ENCODE measurements around the gene TARM1.
"Not testable (repeated sequence)": the region's sequence is repeated elsewhere in the genome, so short reads cannot be mapped to it uniquely, and the experiment has no call there.

TARM1 gene

DNA sequence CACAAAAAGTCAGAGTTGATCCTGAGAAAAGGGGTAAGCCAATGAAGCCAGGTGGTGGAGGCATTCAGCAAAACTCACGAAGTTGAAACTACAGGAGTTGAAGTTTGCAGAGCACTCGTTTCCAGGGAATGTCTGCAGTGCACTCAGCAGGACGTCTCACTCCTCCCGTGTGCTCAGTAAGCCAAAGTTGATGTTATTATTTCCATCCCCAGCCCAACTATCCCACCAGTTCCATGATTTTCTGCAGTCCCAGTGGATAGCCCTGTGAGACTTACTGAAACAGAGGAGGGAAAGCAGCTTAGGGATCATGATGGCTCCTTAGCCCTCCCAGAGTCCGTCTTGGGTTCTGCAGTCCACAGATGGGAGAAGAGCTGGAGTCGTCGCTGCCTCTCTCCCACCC lies at the start of gene TARM1:
Gene TARM1 (minus strand): TSS at position 334 of the 400 bp plus-strand sequence. CDS start 25 bp downstream, at position 309.
- DNase-seq: no peak

DNA sequence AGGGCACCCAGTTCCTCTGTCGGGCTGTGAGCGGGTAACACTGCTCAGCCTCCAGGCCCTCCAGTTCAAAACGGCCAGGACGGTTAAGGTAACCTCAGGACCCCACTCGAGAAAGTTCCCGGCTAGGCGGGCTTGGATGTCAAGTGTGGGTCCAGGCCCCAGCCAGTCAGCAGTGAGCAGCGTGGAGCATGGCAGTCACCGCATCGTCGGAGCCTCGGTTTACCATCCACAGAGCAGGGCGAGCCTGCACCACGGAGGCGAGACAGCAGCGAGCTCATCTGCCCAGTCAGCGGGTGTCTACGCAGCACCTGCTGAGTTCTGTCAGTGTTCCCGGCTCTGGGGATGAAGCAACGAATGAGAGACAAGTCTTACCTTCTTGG lies 48.4 kb upstream of the TARM1 start:
- no peak for DNase-seq

DNA sequence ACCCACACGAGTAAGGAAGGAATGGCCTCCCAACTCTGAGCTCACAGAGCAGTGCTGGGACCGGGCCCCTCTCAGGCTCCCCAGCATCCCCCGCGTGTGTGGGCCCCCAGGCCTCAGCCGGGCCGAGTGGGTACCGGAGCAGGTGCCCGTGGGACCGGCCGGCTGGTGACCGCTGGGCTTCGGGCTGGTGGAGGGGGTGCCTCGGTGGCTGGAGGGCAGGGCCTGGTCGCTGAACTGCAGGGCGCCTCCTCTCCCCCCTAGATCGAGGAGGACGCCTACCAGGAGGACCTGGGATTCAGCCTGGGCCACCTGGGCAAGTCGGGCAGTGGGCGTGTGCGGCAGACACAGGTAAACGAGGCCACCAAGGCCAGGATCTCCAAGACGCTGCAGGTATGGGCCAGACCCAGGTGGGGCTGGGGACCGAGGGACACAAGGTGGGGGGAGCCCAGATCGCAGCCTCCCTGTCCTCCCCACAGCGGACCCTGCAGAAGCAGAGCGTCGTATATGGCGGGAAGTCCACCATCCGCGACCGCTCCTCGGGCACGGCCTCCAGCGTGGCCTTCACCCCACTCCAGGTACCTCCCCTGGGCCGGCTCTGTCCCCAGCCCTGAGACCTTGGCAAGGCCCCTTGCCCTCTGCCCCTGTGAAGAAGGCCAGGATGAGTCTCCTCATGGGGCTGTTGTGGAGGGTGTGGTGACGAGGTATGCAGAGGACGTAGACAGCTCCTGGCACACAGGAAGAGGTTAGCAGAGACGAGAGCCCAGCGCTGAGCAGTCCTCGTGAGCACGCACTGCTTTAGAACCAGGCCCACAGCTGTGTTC lies 47.8 kb upstream of the TARM1 start:
- no peak for DNase-seq

DNA sequence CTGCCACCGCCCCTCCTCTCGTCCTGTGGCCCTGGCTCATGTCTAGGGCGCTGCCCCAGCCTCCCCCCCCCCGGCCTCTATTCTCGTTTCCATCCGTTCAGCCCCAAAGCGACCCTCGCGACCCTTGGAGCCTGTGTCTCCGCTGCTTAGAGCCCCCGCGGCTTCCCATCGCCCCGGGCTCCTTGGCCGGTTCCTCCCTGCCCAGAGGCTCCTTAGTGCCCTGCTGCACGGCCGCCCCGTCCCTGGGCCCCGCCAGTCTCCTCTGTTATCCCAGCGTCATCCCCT lies 47.2 kb upstream of the TARM1 start:
- no peak for DNase-seq

GRCh38 chr19:54127688-54128440 lies 46.7 kb upstream of the TARM1 start:
- no peak for DNase-seq

DNA sequence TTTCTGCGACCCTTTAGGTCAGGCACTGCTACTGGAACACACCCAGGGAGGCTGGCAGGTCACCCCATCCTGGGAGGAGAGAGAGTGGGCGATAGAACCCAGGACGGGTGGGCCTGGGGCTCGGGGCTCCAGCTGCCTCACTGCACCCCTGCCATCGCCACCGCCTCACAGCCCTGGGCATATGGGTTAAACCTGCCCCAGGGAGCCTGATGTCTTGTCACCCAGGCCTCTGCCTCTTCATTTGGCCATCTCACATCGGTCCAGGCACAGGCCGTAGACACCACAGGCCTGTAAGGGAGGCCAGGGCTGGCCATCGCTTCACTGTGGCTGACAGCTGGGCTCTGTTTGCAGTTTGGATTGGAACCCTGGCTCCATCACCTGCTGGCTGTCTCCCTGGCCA lies 44.5 kb upstream of the TARM1 start:
- no peak for DNase-seq

DNA sequence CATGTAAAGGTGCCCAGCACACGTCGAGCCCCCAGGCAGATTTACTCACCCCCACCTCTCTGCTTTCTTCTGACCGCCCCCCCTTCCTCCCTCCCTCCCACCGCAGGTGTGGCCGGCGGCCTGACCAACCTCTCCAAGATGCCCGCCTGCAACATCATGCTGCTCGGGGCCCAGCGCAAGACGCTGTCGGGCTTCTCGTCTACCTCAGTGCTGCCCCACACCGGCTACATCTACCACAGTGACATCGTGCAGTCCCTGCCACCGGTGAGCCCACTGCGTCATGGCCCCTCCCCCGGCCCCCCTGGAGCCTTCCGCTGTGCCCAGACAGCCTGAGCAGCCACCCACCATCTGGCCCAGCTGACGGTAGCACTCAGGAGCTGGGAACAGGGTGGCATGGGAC lies 43.2 kb upstream of the TARM1 start:
- no peak for DNase-seq

- no peak for DNase-seq
Observed at GRCh38 chr19:54123682-54124081, 42.5 kb upstream of the TARM1 start.

- DNase-seq: no peak
Observed at GRCh38 chr19:54121259-54121658, 40.1 kb upstream of the TARM1 start.

- peak; percentile 95 for DNase-seq
Observed at GRCh38 chr19:54115109-54116063, 34.2 kb upstream of the TARM1 start, which contains the start of the genes PRPF31 and TFPT. Gene PRPF31 (plus strand): TSS chr19:54115754. CDS start chr19:54118279, 2,525 bp downstream. Gene TFPT (minus strand): TSS chr19:54115657. CDS start chr19:54115269, 388 bp downstream.

- DNase-seq: peak; percentile 49
Observed at GRCh38 chr19:54114340-54115108, 33.4 kb upstream of the TARM1 start.

DNA sequence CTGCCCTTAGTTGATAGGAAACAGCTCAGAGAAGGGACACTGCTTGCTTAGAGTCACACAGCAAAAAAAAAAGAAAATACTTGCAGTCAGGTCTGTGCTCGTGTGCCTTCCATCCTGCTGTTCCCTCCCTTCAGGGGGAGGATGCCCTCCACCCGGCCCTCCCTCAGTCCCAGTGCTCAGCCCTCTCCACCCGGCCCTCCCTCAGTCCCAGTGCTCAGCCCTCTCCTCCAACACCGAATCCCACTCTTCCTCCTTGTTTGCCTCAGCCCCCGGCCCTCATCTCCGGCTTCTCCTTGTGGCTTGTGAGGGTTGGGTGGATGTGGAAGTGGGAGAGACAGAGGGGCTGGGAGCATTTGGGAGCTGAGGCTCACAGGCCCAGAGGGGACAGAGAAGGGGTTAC lies 28.5 kb upstream of the TARM1 start:
- no peak for DNase-seq

DNA sequence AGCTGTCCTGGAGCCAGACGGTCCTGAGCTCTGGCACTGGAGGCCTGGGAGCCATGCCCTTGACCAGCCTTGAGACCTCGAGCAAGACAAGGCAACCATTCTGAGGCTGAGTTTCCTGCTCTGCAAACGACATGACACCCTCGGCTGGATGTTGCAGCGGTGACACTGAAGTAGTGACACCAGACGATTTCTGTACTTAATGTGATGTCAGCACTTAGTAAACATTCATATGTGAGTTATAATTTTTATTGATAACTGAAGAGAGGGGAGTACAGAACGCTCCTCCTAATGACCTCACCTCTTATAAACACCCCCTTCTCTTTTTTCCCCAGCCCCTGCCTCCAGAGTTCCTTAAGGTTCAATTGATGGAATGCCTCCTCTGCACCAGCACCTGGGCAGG lies 27.3 kb upstream of the TARM1 start:
- DNase-seq: no peak

- no peak for DNase-seq
Observed at GRCh38 chr19:54107876-54108490, 26.8 kb upstream of the TARM1 start.

DNA sequence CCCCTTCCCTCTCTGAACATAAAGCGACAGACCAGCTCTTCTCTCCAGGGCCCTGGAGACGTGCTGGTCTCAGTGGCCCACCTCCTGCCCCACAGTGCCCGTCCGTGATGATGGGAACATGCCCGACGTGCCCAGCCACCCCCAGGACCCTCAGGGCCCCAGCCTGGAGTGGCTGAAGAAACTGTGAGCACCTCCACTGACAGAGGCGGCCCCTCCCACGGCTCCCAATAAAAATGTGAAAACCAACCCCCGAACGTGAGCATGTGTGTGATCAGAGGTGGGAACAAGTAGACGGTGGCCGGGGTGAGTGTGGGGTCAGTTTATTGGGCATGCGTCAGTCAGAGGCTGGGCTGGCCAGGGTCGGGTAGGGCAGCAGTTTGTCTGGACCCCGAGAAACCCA lies 25.6 kb upstream of the TARM1 start:
- DNase-seq: no peak

DNA sequence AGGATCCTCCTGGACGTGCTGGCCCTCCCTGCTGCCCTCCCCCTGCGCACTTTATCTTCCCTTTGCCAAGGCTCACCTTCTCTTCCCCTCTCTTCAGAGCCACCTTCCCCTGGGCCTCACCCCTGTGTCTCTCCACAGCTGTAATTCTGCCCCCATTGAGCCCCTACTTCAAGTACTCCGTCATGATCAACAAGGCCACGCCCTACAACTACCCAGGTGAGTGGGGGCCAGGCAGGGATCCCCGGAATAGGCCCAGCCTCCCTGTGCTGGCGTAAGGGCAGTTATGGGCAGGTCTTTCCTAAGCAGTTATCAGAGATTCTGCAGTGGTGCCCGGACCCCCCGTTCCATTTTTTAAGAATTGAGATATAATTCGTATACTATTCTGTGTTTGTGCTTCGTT lies 24.6 kb upstream of the TARM1 start:
- DNase-seq: no peak

DNA sequence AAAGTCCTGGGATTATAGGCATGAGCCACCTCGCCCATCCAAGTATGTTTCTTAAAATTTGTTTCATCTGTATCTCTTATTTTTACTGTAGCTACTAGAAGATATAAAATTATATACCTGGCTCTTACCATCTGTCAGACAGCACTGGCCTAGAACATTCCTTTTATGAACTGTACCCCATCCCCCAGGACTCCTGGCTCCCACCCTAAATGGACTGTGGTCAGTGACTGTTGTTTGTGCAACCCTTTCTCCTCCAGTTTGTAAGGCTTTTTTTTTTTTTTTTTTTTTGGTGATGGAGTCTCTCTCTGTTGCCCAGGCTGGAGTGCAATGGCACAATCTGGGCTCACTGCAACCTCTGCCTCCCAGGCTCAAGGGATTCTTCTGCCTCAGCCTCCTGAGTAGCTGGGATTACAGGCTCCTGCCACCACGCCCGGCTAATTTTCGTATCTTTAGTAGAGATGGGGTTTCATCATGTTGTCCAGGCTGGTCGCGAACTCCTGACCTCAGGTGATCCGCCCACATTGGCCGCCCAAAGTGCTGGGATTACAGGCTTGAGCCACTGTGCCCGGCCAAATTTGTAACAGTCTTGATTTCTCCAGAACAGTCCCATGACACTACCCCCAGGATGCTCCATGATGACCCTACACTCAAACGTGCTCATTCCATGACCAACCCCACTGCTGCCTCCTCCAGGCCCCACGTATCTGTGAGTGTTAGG lies 24.0 kb upstream of the TARM1 start:
- no peak for DNase-seq

DNA sequence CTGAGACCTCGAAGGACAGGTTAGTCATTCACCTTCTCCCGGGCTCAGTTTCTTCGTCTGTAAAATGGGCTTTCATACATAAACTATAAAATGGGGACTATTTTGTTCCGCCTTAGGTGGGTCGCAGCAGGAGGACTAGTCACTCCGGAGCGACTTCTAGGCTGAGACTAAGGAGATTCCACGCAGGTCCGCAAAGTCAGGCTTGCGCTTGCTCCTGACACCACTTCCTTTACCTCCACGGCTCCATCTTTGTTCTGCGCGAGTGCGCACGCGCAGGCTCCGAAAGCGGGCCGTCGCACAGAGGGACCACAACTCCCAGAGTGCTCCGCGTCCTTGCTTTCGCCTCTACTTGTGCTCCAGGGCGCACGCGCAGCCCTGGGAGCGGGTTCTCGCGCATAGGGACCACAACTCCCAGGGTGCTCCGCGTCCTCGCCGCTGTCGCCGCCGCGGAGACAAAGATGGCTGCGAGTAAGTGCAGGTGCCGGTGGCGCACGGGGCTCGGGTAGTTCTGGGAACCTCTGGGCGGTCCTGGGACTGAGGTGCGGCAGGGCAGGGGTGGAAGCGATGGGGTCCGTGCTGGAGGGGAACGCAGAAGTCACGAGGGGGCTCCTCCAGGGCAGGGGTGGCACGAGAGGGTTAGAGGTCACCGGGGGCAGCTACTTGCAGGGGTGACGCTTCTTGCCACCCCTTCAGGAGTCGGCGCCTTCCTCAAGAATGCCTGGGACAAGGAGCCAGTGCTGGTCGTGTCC lies 21.4 kb upstream of the TARM1 start, which contains the start of gene NDUFA3:
Gene NDUFA3 (plus strand): TSS at position 435 of the 749 bp plus-strand sequence. CDS start 24 bp downstream, at position 459.
- peak; percentile 97 for DNase-seq

DNA sequence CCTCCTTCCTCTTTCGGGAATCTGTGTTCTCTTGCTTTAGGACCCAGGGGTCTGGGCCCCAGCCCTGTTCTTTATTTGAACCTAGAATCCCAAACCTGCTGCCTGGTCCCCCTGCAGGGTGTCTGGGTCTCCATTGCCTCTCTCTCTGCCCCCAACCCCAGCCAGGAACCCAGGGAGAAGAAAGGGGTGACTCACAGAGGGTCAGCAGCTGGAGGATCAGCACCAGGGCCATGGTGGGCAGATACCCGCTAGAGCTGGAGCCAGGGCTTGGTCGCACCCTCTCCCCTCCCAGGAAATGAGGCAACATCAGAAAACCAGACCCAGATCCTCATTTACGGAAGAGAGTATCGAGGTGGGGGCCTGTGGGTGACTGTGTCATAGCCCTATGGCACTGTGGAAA lies 19.4 kb upstream of the TARM1 start, which contains the start of gene OSCAR:
Gene OSCAR (minus strand): TSS at position 243 of the 400 bp plus-strand sequence. CDS start 11 bp downstream, at position 232.
- DNase-seq: no peak

GRCh38 chr19:54099903-54100255 lies 18.7 kb upstream of the TARM1 start:
- not testable (repeated sequence) for DNase-seq
